Measurements from ENCODE around the gene CIB4.

DNA sequence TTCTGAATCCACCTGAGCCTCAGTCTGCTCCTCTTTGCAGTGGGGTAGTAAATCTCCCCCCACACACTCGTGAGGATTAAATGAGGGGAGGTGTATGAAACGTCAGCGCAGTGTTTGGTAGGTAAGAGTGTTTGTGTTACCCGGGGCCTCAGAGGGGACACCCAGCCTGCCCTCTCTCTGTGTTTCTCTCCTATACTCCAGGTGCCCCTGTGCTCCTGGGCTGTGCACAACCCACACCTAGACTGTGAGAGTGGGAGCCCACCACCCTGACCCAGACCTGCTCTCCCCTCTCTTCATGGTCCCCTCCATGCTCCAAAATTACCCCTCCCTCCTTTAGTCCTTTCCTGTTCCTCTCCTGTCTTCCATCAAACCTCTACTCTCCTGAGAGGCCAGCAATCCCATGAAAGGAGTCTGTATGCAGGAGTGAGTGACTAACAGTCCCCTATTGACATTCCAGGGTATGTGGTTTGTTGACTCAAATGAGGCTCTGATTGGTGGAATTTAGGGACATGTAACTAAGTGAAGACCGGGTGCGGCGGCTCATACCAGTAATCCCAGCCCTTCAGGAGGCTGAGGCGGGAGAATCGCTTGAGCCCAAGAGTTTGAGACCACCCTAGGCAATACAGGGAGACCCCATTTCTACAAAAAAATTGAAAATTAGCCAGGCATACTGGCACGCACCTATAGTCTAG, 10.4 kb downstream of the CIB4 start:
- TF ChIP-seq ISL1 (CRISPR knock-in tag; IDR thresholded peaks at IDR 0.05) (no peak), ESRRG (CRISPR knock-in tag; IDR thresholded peaks at IDR 0.05) (no peak), ZFP3 (CRISPR knock-in tag; IDR thresholded peaks at IDR 0.05) (no peak), CSDC2 (CRISPR knock-in tag; IDR thresholded peaks at IDR 0.05) (no peak)

Measured in SK-N-SH treated with all-trans-retinoic acid at 6 μM for 48 hours (cell line).